Motor neuron (in vitro differentiated cells): Measurements from ENCODE around the gene TNFRSF12A. TPM values are rescaled to one million over a fixed set of nuclear protein-coding genes. Genes with fewer than 3 reads are reported as not detected.

Experiments
- ATAC-seq, 8 experiments: fragments of 200-7000 bp; cut with Tn5 transposase; replicated peaks in 6 of 8; 2 replicates each; pipeline ENCODE4 v1.8.0; 2021; ENCODE audit warnings: mild to moderate bottlenecking in 8 of 8, moderate library complexity in 8 of 8
- H3K27ac ChIP-seq, 2 donors: fragments of 250-450 bp; sonication (Bioruptor Pico); 2 replicates each; pipeline ENCODE4 v1.9.0; 2021; ENCODE audit warnings: antibody characterized with exemption in 2 of 2, mild to moderate bottlenecking in 2 of 2, moderate library complexity in 1 of 2
- H3K4me1 ChIP-seq, 2 donors: fragments of 250-450 bp; sonication (Bioruptor Pico); replicated peaks in 1 of 2; 2 replicates each; pipeline ENCODE4 v1.6.1; 2021; ENCODE audit warnings: antibody characterized with exemption in 2 of 2, mild to moderate bottlenecking in 2 of 2, moderate library complexity in 1 of 2
- H3K4me3 ChIP-seq, 5 donors: fragments of 250-450 bp; sonication (Bioruptor Pico); 2 replicates each; pipeline ENCODE4 v1.9.0; 2021; ENCODE audit warnings: antibody characterized with exemption in 5 of 5, mild to moderate bottlenecking in 5 of 5, moderate library complexity in 4 of 5
- WGBS, 10 experiments: fragments of 450-650 bp; shearing (Covaris generic); methylation state at CpG; one replicate each; pipeline ENCODE4 v1.0.0; 2022; 5-methylcytosine and 5-hydroxymethylcytosine counted together
- in situ Hi-C, 9 experiments: fragments of 400-800 bp; cut with MboI; loops; one replicate each; pipeline ENCODE4 v1.15.0; 2021; ENCODE audit warnings: low sequenced_read_pairs in 9 of 9, low pct_unique_long_range_greater_than_20kb in 2 of 9; ENCODE audit not compliant: unreplicated experiment in 9 of 9
- total RNA-seq, 8 experiments: library from RNA; unstranded; fragments of 300-600 nt; gene quantifications; 2 replicates each; pipeline versions ENCODE4 v1.2.3 to v1.2.4, GENCODE V29; 2022

The TNFRSF12A gene
- total RNA-seq, 8 experiments from 2014 or later = 4.3 to 144 (median 14.3) TPM

- Histone ChIP-seq H3K4me3 (peak within 1 kb of the TSS in 3 of 5 donors; percentile 22 to 32 (median 23)), H3K4me1 (peaks cover 19 to 29% of the 10 kb centered on the region in 2 donors), H3K27ac (no peak within 1 kb of the TSS)
- in situ Hi-C loops = no loop called here
- ATAC-seq = no peak
- 5 to 33% (median 18%) methylated on average over 4 to 8 of the region's 52 CpGs; no CpG with 5 or more reads in 6 of the 10 experiments for WGBS, 10 experiments
Observed at GRCh38 chr16:3017794-3018506, 2.2 kb upstream of the TNFRSF12A start, which contains the start of gene CLDN6. CLDN6 (minus strand) TSS chr16:3018183; CDS start chr16:3016021, 2,162 bp downstream.

GRCh38 chr16:3019594-3020246 lies 448 bp upstream of the TNFRSF12A start:
- Histone ChIP-seq H3K4me3 (peak overlapping the region; percentile 34 to 87 (median 44)), H3K27ac (no peak overlapping the region), H3K4me1 (peaks cover 21 to 32% of the 10 kb centered on the region in 2 donors)
- WGBS, 10 experiments = 7 to 100% (median 83%) methylated on average over 1 to 16 of the region's 40 CpGs; no CpG with 5 or more reads in 1 of the 10 experiments
- in situ Hi-C loops = no loop called here
- no peak for ATAC-seq

- peak; percentile 2 to 49 (median 38) for ATAC-seq
- 0 to 5% methylated on average over 4 to 6 of the region's 57 CpGs; no CpG with 5 or more reads in 8 of the 10 experiments for WGBS, 10 experiments
- peak overlapping the region; percentile 34 to 87 (median 44) for H3K4me3 ChIP-seq
- in situ Hi-C loops = no loop called here
- peak overlapping the region; percentile 29 to 30 for H3K27ac ChIP-seq
- H3K4me1 ChIP-seq = peaks cover 21 to 32% of the 10 kb centered on the region in 2 donors
Observed at GRCh38 chr16:3020604-3021448, 658 bp downstream of the TNFRSF12A start.

GRCh38 chr16:3021449-3022207 lies 1.5 kb downstream of the TNFRSF12A start:
- peak overlapping the region; percentile 29 to 30 for H3K27ac ChIP-seq
- in situ Hi-C loops = no loop called here
- ATAC-seq = peak; percentile 13 to 34 (median 25)
- 0 to 17% (median 0%) methylated on average over 1 to 4 of the region's 25 CpGs; no CpG with 5 or more reads in 7 of the 10 experiments for WGBS, 10 experiments
- peak overlapping the region; percentile 34 to 87 (median 44) for H3K4me3 ChIP-seq
- peaks cover 21 to 32% of the 10 kb centered on the region in 2 donors for H3K4me1 ChIP-seq

- H3K4me1 ChIP-seq = peaks cover 21 to 32% of the 10 kb centered on the region in 2 donors
- in situ Hi-C loops = no loop called here
- peak overlapping the region; percentile 21 to 29 for H3K27ac ChIP-seq
- ATAC-seq = peak; percentile 13 to 43 (median 26)
- H3K4me3 ChIP-seq = peak overlapping the region in 3 of 5 donors; percentile 66 to 87 (median 70)
- 0 to 35% (median 0%) methylated on average over 1 to 2 of the region's 8 CpGs; no CpG with 5 or more reads in 5 of the 10 experiments for WGBS, 10 experiments
Observed at GRCh38 chr16:3022208-3022683, 2.1 kb downstream of the TNFRSF12A start.

- peak overlapping the region; percentile 66 to 87 (median 76) for H3K4me3 ChIP-seq
- in situ Hi-C loops = no loop called here
- H3K27ac ChIP-seq = no peak overlapping the region
- no peak for ATAC-seq
- WGBS, 10 experiments = 0% methylated on average over 1 of the region's 8 CpGs; no CpG with 5 or more reads in 8 of the 10 experiments
- H3K4me1 ChIP-seq = peaks cover 23 to 34% of the 10 kb centered on the region in 2 donors
Observed at GRCh38 chr16:3022684-3023414, 2.7 kb downstream of the TNFRSF12A start.

GRCh38 chr16:3023415-3023668 lies 3.2 kb downstream of the TNFRSF12A start:
- Histone ChIP-seq H3K27ac (peak overlapping the region in 1 of 2 donors; percentile 92), H3K4me3 (peak overlapping the region; percentile 66 to 87 (median 76)), H3K4me1 (peaks cover 22 to 33% of the 10 kb centered on the region in 2 donors)
- in situ Hi-C loops = no loop called here
- peak in 1 of 8 experiments; percentile 0 for ATAC-seq
- 0% methylated on average over 2 of the region's 6 CpGs; no CpG with 5 or more reads in 9 of the 10 experiments for WGBS, 10 experiments

GRCh38 chr16:3023669-3024478 lies 3.7 kb downstream of the TNFRSF12A start, which contains the start of the genes HCFC1R1 and THOC6:
HCFC1R1 (minus strand) TSS chr16:3023942; CDS start chr16:3023941, 1 bp downstream.
THOC6 (plus strand) TSS chr16:3024035; CDS start chr16:3024327, 292 bp downstream.
- Histone ChIP-seq H3K4me1 (peaks cover 25 to 33% of the 10 kb centered on the region in 2 donors), H3K4me3 (peak within 1 kb of the TSS; percentile 66 to 87 (median 76)), H3K27ac (peak within 1 kb of the TSS; percentile 92 to 93)
- peak; percentile 58 to 79 (median 64) for ATAC-seq
- WGBS, 10 experiments = 0% methylated on average over 4 to 10 of the region's 69 CpGs; no CpG with 5 or more reads in 7 of the 10 experiments
- in situ Hi-C loops = no loop called here

GRCh38 chr16:3025032-3026002 lies 5.1 kb downstream of the TNFRSF12A start:
- Histone ChIP-seq H3K4me3 (no peak overlapping the region), H3K27ac (no peak overlapping the region), H3K4me1 (peaks cover 23 to 32% of the 10 kb centered on the region in 2 donors)
- ATAC-seq = no peak
- in situ Hi-C loops = loop anchor here in 1 of 9 experiments (25.0 kb wide), 1 partner anchor 112 kb away; the partner anchor contains the start of gene ZNF213
- WGBS, 10 experiments = 87 to 100% (median 100%) methylated on average over 1 to 9 of the region's 18 CpGs; no CpG with 5 or more reads in 3 of the 10 experiments

GRCh38 chr16:3026003-3026378 lies 5.8 kb downstream of the TNFRSF12A start:
- ATAC-seq = no peak
- peaks cover 23 to 25% of the 10 kb centered on the region in 2 donors for H3K4me1 ChIP-seq

More at GRCh38 chr16:3026003-3026378, 5.8 kb downstream of the TNFRSF12A start:
- 80 to 100% (median 90%) methylated on average over 1 to 7 of the region's 8 CpGs; no CpG with 5 or more reads in 4 of the 10 experiments for WGBS, 10 experiments
- Histone ChIP-seq H3K27ac (no peak overlapping the region), H3K4me3 (no peak overlapping the region)
- in situ Hi-C loops = loop anchor here in 1 of 9 experiments (25.0 kb wide), 1 partner anchor 111 kb away; the partner anchor contains the start of gene ZNF213
